Adipose tissue (tissue), 3 donors: ENCODE results near the gene C19orf44. TPM values are rescaled to one million over a fixed set of nuclear protein-coding genes. Genes with fewer than 3 reads are reported as not detected.
"Not testable (repeated sequence)": the region's sequence is repeated elsewhere in the genome, so short reads cannot be mapped to it uniquely, and the experiment has no call there.

Experiments
- H3K27ac ChIP-seq: one replicate; pipeline ENCODE4 v1.5.1; 2013; ENCODE audit warnings: low read depth, low read length
- WGBS, 3 donors: extraction: QIAGEN DNeasy Blood & Tissue Kit; methylation state at CpG; one replicate each; pipeline ENCODE4 v1.1.7; 2013; 5-methylcytosine and 5-hydroxymethylcytosine counted together
- polyA plus RNA-seq, 3 donors: library from polyadenylated mRNA; stranded (reverse); fragments of 200-250 nt; gene quantifications; one replicate each; pipeline ENCODE4 v1.2.3, GENCODE V29; 2013
- donor health status: healthy with polysubstance abuse.
- donor health status: Bipolar disorder and iron deficiency.
- donor health status: healthy.

C19orf44 gene
- polyA plus RNA-seq, 3 donors: 2.4 to 5.7 (median 3.5) TPM

GRCh38 chr19:16508546-16508945, 12.4 kb downstream of the C19orf44 start:
- 95 to 97% (median 96%) methylated on average over 5 of the region's 5 CpGs for WGBS, 3 donors
- no peak overlapping the region for H3K27ac ChIP-seq

GRCh38 chr19:16509141-16510061, 13.2 kb downstream of the C19orf44 start:
- WGBS, 3 donors: 79 to 85% (median 82%) methylated on average over 28 of the region's 28 CpGs
- no peak overlapping the region for H3K27ac ChIP-seq

GRCh38 chr19:16512611-16513010, 16.4 kb downstream of the C19orf44 start:
- H3K27ac ChIP-seq: not testable (repeated sequence)
- WGBS, 3 donors: 97 to 98% (median 97%) methylated on average over 9 to 10 of the region's 10 CpGs

GRCh38 chr19:16514383-16515019, 18.3 kb downstream of the C19orf44 start:
- WGBS, 3 donors: 92 to 93% (median 93%) methylated on average over 23 to 24 of the region's 24 CpGs
- no peak overlapping the region for H3K27ac ChIP-seq

- 87 to 92% (median 87%) methylated on average over 15 of the region's 15 CpGs for WGBS, 3 donors
- H3K27ac ChIP-seq: no peak overlapping the region
Measured at GRCh38 chr19:16516381-16516780, 20.2 kb downstream of the C19orf44 start.

- 81 to 83% (median 82%) methylated on average over 14 of the region's 14 CpGs for WGBS, 3 donors
- H3K27ac ChIP-seq: no peak overlapping the region
Measured at GRCh38 chr19:16516923-16517610, 20.9 kb downstream of the C19orf44 start.

- H3K27ac ChIP-seq: no peak overlapping the region
- 86 to 90% (median 90%) methylated on average over 14 of the region's 14 CpGs for WGBS, 3 donors
Measured at GRCh38 chr19:16518061-16518460, 21.9 kb downstream of the C19orf44 start.

GRCh38 chr19:16518483-16519229, 22.5 kb downstream of the C19orf44 start:
- H3K27ac ChIP-seq: no peak overlapping the region
- WGBS, 3 donors: 87 to 92% (median 88%) methylated on average over 33 of the region's 33 CpGs

- 93 to 95% (median 93%) methylated on average over 24 of the region's 24 CpGs for WGBS, 3 donors
- no peak overlapping the region for H3K27ac ChIP-seq
Measured at GRCh38 chr19:16519230-16519687, 23.1 kb downstream of the C19orf44 start.

- H3K27ac ChIP-seq: no peak overlapping the region
- 91 to 92% (median 92%) methylated on average over 45 of the region's 45 CpGs for WGBS, 3 donors
Measured at GRCh38 chr19:16520074-16520973, 24.1 kb downstream of the C19orf44 start.

GRCh38 chr19:16520986-16521624, 24.9 kb downstream of the C19orf44 start:
- no peak overlapping the region for H3K27ac ChIP-seq
- WGBS, 3 donors: 90 to 93% (median 91%) methylated on average over 17 to 18 of the region's 18 CpGs

- WGBS, 3 donors: 90 to 94% (median 91%) methylated on average over 9 to 10 of the region's 10 CpGs
- no peak overlapping the region for H3K27ac ChIP-seq
Measured at GRCh38 chr19:16521715-16522289, 25.6 kb downstream of the C19orf44 start.

- H3K27ac ChIP-seq: no peak overlapping the region
- 88 to 95% (median 93%) methylated on average over 25 of the region's 25 CpGs for WGBS, 3 donors
Measured at GRCh38 chr19:16522559-16523377, 26.6 kb downstream of the C19orf44 start.

GRCh38 chr19:16524991-16525734, 29.0 kb downstream of the C19orf44 start:
- no peak overlapping the region for H3K27ac ChIP-seq
- 96 to 97% (median 96%) methylated on average over 47 to 54 of the region's 54 CpGs for WGBS, 3 donors
